HepG2 (cell line): ENCODE data around the gene ACTN4. TPM values are rescaled to one million over a fixed set of nuclear protein-coding genes. Genes with fewer than 3 reads are reported as not detected.

ENCODE experiments used
- AGO1 ChIP-seq: fragments of 200-400 bp; formaldehyde crosslinking; IDR thresholded peaks from 2 replicates; pipeline ENCODE4 v1.6.1; 2017; ENCODE audit warnings: mild to moderate bottlenecking, low read depth, low read length, moderate library complexity; ENCODE audit not compliant: poor library complexity, severe bottlenecking
- DR1 ChIP-seq: sonication (generic); formaldehyde crosslinking; IDR thresholded peaks from 2 replicates; pipeline ENCODE4 v1.8.0; 2021; ENCODE audit warnings: mild to moderate bottlenecking, missing genetic modification reagents, inconsistent platforms
- EP300 ChIP-seq, 3 experiments: sonication (generic) in 1 of 3; formaldehyde crosslinking in 1 of 3; IDR thresholded peaks; 2 replicates each; pipeline versions ENCODE4 v1.5.1 to v1.6.1; 2011 to 2020; ENCODE audit warnings: low read depth in 2 of 3, low read length in 2 of 3, borderline replicate concordance in 1 of 3, improper control_type of control experiment in 1 of 3, mild to moderate bottlenecking in 1 of 3, missing genetic modification reagents in 1 of 3, moderate library complexity in 1 of 3
- GRHL1 ChIP-seq: sonication (generic); formaldehyde crosslinking; conservative IDR thresholded peaks from 2 replicates; pipeline ENCODE4 v1.8.0; 2022; ENCODE audit warnings: missing genetic modification reagents
- HNRNPL ChIP-seq: fragments of 200-400 bp; formaldehyde crosslinking; IDR thresholded peaks from 2 replicates; pipeline ENCODE4 v1.6.1; 2017; ENCODE audit warnings: mild to moderate bottlenecking, low read depth, low read length
- MED13 ChIP-seq: sonication (generic); formaldehyde crosslinking; IDR thresholded peaks from 2 replicates; pipeline ENCODE4 v1.5.0; 2020; ENCODE audit warnings: missing genetic modification reagents
- MLXIP ChIP-seq: sonication (generic); formaldehyde crosslinking; IDR thresholded peaks from 2 replicates; pipeline ENCODE4 v1.9.0; 2021; ENCODE audit warnings: missing genetic modification reagents, borderline replicate concordance
- PAX8 ChIP-seq: sonication (generic); formaldehyde crosslinking; IDR thresholded peaks from 2 replicates; pipeline ENCODE4 v1.8.0; 2022; ENCODE audit warnings: mild to moderate bottlenecking, missing genetic modification reagents, borderline replicate concordance
- PITX1 ChIP-seq: sonication (generic); formaldehyde crosslinking; IDR thresholded peaks from 2 replicates; pipeline ENCODE4 v1.5.1; 2020; ENCODE audit warnings: mild to moderate bottlenecking, missing genetic modification reagents
- PLRG1 ChIP-seq: fragments of 450-650 bp; conservative IDR thresholded peaks from 2 replicates; pipeline ENCODE4 v1.6.1; 2016
- PTBP1 ChIP-seq: fragments of 200-400 bp; formaldehyde crosslinking; IDR thresholded peaks from 2 replicates; pipeline ENCODE4 v1.6.1; 2018; ENCODE audit warnings: low read length, low read depth; ENCODE audit not compliant: poor library complexity, severe bottlenecking
- SRSF1 ChIP-seq: fragments of 200-400 bp; formaldehyde crosslinking; optimal IDR thresholded peaks from 2 replicates; pipeline ENCODE3; 2017; ENCODE audit warnings: mild to moderate bottlenecking, low read depth, low read length, moderate library complexity
- SUZ12 ChIP-seq: fragments of 150-350 bp; IDR thresholded peaks from 2 replicates; pipeline ENCODE4 v1.6.1; 2014; ENCODE audit warnings: low read depth, low read length
- ZNF235 ChIP-seq: sonication (generic); formaldehyde crosslinking; IDR thresholded peaks from 2 replicates; pipeline ENCODE4 v1.8.1; 2023; ENCODE audit warnings: mild to moderate bottlenecking, missing genetic modification reagents, borderline replicate concordance
- ZNF33A ChIP-seq: sonication (generic); formaldehyde crosslinking; IDR thresholded peaks from 2 replicates; pipeline ENCODE4 v1.5.1; 2020; ENCODE audit warnings: missing genetic modification reagents, mild to moderate bottlenecking, moderate library complexity, borderline replicate concordance
- ZNF512 ChIP-seq: sonication (generic); formaldehyde crosslinking; IDR thresholded peaks from 2 replicates; pipeline ENCODE4 v1.4.0; 2020; ENCODE audit warnings: mild to moderate bottlenecking, missing genetic modification reagents
- ZNF557 ChIP-seq: sonication (generic); formaldehyde crosslinking; IDR thresholded peaks from 2 replicates; pipeline ENCODE4 v1.4.0; 2020; ENCODE audit warnings: missing genetic modification reagents
- ZNF766 ChIP-seq: sonication (generic); formaldehyde crosslinking; IDR thresholded peaks from 2 replicates; pipeline ENCODE4 v1.5.0; 2020; ENCODE audit warnings: missing genetic modification reagents, borderline replicate concordance
- ZSCAN5A ChIP-seq: sonication (generic); formaldehyde crosslinking; IDR thresholded peaks from 2 replicates; pipeline ENCODE4 v1.8.0; 2022; ENCODE audit warnings: mild to moderate bottlenecking, missing genetic modification reagents, borderline replicate concordance
- polyA plus RNA-seq, 8 experiments: library from polyadenylated mRNA; depleted of rRNA in 3 of 8; stranded (reverse) in 7 of 8; unstranded in 1 of 8; fragments of >200 nt; fragmentation: Illumina TruSeq in 4 of 8; extraction: Trizol in 4 of 8; gene quantifications; 2 replicates each; pipeline versions ENCODE4 v1.2.1 to v1.2.3, GENCODE V29; 2011 to 2016; ENCODE audit warnings: low read depth in 4 of 8, missing spikeins in 1 of 8, mixed read lengths in 1 of 8; ENCODE audit not compliant: insufficient read depth in 1 of 8
- total RNA-seq, 5 experiments: library from RNA; depleted of rRNA; stranded (reverse); fragments of >200 nt; fragmentation: Illumina TruSeq; extraction: Trizol; gene quantifications; 2 replicates each; pipeline ENCODE4 v1.2.3, GENCODE V29; 2016; ENCODE audit warnings: low read depth in 1 of 5

Gene ACTN4
- total and polyA plus RNA-seq, 2 of the 13 experiments (the other 11 are each of a cell fraction or from before 2014, with no cell fraction given) = 171 to 192 TPM

GRCh38 chr19:38670921-38671398, 23.5 kb downstream of the ACTN4 start (continued):
- TF ChIP-seq DR1 (no peak), ZNF512 (CRISPR knock-in tag) (no peak), PTBP1 (no peak), ZSCAN5A (CRISPR knock-in tag) (no peak), PAX8 (CRISPR knock-in tag) (no peak), ZNF766 (no peak), SRSF1 (no peak), ZNF235 (CRISPR knock-in tag) (no peak), AGO1 (no peak), SUZ12 (no peak), GRHL1 (CRISPR knock-in tag) (no peak), ZNF557 (CRISPR knock-in tag) (no peak), MLXIP (CRISPR knock-in tag) (no peak), HNRNPL (no peak), MED13 (CRISPR knock-in tag) (no peak), PITX1 (CRISPR knock-in tag) (peak; percentile 60; the same call in 1 of the 2 replicates), EP300 (IDR thresholded peaks at IDR 0.05; ENCODE audit: low read depth in 2 of 2, low read length in 2 of 2) (peak in 1 of 2 experiments; percentile 54; a peak in 2 of 4 replicates), EP300 (CRISPR knock-in tag; IDR thresholded peaks at IDR 0.05; ENCODE audit: borderline replicate concordance) (no peak), ZNF33A (CRISPR knock-in tag) (no peak), PLRG1 (no peak)
